Stimulated activated CD4-positive, alpha-beta T cell treated with anti-CD3 and anti-CD28 coated beads, TNF-alpha, amount 100 ng/mL, for 48 hours (primary cell): ENCODE data around the gene TMEM250.

Experiments used
- DNase-seq, 3 donors: peaks; one replicate each; pipeline ENCODE4 v3.0.0-alpha.2; 2020; ENCODE audit warnings: low read depth in 3 of 3

TMEM250 gene

DNA sequence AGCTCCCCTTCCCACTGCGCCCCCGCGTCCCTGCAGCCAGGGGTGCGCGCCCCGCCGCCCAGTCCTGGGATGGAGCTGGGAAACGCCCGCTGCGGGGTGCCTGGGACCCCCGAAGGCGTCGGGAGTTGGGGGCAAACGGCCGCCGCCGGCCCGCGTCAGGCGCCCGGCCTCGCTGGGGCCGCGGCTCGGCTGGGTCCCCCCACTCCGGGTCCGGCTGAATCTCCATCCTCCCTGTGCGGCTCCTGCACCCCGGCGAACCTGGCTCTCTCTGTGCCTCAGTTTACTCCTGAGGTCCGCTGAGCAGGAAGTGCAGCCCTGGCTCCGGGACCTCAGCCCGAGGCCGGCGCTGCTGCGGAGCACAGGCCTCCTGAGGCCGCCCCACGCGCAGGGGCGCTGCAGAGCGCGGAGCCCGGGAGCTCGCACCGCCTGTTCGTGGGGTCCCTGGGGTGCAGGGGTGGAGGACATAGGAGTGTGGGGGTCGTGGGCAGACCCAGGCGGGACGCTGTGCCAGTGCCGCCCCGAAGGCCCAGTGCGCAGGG is 13.9 kb upstream of the TMEM250 start:
- no peak for DNase-seq

DNA sequence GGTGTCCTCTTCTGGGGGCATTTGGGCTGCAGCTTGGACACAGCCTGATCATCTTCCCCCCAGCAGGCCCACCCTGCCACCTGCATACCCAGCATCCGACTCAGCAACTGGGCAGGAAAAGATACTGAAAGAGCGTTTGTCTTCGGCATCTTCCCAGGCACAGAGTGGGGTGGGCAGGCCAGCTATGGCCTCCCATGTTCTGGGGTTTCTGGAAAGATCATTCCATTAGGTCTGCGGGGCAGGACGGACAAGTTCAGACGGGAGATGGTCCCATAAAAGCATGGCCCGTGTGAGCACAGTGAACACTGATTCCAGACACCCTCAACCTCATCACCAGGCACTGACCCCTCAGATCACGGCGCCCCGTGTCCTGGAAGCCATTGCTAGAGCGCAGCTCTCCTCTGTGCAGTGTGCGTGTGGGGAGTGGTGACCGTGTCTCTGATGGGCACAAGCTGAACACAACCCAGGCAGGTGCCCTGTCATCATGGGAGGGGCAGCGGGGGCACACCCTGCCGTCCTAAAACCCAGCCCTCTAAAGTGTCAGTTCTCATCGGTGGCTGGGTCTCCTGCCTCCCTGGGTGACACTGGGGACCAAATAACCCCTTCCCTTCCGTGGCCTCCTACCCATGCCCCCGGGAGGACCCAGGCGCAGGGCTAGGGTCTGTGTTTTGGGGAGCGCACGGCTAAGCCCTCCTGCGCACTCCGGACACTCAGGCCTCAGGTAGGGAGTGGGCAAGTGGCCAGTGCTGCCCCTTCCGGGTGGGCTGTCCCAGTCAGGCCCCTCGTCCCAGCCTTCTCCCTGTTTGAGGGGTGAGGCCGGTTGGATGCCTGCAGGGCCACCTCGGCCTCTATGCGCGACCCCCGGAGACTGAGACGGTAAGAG is 13.2 kb upstream of the TMEM250 start:
- no peak for DNase-seq

DNA sequence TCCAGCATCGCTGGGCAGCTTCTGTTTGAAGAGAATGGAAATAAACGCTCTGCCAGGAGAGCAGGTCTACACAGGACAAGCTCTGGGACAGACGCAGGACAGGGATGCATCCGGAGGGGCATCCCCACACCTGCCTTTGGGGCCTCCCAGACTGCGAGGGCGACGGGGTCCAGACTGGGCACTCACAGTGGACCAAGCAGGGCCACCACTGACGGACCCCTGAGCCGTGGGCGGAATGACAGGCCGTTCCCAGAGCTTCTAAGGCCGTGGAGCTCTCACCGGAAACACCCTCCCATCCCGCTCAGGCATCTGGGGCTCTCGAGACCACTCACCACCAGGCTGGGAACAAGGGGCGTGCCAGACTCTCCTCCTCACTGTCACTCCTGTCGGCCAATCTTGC is 10.5 kb upstream of the TMEM250 start:
- no peak for DNase-seq

DNA sequence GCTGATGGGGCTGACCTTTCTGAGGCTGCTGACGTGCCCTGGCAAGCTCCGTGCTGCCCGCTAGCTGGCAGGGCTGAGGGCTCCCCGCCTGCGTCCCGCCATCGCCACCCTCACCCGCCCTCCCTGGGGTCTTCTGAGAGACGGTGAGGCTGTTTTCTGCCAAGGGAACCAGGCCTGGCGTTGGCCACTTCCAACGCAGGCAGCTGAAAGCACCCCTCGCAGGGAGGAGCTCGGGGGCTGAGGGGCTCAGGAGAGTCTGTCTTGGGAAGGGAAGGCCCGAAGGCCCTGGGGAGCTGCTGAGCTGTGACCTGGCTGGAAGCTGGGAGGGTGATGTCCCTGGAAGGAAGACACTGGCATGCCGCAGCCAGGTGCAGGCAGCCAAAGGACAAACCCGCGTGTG is 9.8 kb upstream of the TMEM250 start:
- DNase-seq = no peak

DNA sequence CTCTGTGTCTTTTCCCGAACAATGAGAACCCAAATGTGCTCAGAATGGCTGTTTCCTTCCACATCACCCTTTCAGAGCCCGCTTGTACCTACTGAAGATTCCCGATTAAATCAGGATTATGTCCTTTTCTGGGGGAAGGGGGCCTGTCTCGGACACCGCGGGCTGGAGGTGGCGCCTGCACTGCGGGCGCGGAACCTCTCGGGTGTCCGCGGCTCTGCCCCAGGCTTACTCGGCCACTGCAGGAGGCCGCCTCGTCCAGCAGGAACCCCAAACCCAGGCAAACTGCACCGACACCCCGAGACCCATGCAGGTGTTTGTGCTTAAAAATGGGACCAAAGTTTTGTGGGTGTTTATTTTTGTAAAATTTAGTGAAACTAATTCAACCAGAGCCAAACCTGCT is 8.6 kb upstream of the TMEM250 start:
- no peak for DNase-seq

DNA sequence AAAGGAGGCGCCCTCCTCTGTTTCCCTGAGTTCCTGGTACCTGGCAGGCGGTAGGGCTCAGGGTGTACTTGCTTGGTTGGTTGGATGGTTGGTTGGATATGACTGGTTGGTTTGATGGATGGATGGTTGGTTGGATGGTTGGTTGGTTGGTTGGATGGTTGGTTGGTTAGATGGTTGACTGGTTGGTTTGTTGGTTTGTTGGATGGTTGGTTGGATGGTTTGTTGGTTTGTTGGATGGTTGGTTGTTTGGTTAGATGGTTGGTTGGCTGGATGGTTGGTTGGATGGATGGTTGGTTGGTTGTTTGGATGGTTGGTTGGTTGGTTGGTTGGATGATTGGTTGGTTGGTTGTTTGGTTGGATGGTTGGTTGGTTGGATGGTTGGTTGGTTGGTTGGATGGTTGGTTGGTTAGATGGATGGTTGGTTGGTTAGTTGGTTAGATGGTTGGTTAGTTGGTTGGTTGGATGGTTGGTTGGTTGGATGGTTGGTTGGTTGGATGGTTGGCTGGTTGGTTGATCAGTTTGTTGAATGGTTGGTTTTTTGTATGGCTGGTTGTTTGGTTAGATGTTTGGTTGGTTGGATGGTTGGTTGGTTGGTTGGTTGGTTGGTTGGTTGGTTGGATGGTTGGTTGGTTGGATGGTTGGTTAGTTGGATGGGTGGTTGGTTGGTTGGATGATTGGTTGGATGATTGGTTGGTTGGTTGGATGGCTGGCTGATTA is 6.5 kb upstream of the TMEM250 start:
- no peak for DNase-seq

DNA sequence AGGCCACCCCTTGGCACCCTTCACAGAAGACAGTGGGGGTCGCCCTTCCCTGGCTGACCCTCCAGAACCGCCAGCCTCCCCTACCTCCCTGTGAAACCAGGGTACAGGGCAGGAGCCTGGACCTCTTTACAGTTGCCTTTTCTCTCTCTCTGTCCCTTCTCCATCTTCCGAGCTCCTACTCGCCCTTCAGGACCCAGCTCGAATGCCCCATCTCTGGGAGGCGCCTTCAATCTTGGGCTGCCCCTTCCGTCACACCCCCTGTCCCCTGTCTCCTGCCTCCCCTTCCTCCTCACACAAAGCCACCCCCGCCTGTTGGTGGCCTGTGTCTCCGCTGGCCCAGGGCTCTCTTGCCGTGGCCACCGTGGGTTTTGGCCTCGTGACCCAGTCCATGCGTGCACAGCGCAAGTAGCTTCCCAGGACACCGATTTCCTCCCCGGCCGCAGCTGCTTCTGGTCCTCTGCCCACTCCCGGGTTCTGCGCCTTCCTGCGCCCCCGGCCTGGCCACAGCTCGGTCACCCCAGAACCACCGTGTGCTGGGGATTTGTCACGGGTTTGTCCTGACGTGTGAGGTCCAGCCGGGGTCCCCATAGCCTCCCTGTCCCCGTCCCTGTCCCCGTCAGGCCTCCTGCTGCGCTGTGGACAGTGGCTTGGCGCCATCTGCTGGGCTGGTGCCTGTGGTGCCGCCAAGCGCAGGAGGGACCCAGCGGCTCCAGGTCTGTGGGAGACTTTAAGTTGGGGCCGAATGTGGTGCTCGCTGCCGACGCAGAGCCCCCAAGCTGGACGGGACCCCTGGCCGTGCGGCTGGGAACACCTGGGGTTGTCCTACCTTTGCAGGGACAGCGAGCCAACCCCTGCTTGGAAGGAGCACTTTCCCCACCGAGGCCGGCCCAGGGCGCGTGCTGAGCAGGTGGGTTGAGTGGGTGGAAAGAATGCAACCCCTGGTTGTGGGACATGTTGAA is 4.0 kb upstream of the TMEM250 start:
- DNase-seq = peak in 2 of 3 donors; percentile 55 to 68

DNA sequence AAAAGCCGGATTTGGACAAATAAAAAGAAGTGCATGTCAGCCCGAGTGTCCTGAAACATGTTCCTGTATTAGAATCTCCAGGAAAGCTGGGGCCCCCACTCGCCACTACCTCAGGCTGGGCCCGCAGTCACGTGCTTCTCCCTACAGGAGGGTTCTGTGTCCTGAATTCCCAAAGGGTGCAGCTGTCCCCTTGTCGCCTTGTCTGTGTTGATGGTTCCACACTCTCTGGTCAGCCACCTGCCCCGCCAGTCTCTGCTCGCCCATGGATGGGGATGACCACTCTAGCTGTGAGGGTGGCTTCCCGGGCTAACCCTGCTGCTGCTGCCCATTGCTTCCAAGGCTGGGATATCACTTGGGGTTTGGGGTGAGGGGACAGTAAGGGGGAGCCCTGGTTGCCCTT is 3.1 kb upstream of the TMEM250 start:
- no peak for DNase-seq

DNA sequence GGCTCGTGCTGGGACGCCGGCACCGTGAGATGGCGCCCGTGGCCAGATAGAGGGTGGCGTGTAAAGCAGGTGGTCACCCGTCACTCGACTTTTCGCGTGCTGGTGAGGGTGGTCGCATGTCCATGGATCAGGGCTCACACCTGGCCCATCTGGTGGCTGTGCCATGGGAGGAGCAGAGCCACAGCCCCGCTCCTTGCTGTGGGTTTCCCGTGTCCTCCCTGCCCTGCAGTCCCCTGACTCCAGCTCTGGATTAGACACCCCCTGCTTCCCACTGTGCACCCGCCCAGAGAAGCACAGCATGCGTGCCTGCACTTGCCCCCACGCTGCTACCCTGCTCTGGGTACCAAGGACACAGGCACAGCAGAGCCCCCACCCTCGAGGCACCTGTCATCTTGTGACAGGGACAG is 1.8 kb upstream of the TMEM250 start:
- DNase-seq = no peak

DNA sequence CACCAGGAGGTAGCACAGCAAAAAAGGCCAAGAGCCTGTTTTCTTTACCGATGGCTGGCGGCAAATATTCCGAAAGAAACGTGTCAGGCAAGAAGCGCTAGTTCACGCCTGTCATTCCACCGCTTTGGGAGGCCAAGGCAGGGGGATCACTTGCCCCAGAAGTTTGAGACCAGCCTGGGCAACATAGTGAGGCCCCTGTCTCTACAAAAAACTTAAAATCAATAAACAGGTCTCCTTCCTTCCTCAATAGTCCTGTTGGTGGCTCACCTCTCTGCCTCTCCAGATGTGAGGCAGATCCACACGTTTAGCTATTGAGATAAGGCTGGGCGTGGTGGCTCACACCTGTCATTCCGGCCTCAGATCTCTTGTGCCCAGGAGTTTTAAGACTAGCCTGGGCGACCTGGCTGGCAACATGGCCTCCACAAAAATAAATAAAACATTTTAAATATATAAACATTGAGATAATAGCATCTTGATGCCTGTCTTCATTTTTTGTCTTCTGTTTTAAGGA is 1.3 kb upstream of the TMEM250 start:
- no peak for DNase-seq

DNA sequence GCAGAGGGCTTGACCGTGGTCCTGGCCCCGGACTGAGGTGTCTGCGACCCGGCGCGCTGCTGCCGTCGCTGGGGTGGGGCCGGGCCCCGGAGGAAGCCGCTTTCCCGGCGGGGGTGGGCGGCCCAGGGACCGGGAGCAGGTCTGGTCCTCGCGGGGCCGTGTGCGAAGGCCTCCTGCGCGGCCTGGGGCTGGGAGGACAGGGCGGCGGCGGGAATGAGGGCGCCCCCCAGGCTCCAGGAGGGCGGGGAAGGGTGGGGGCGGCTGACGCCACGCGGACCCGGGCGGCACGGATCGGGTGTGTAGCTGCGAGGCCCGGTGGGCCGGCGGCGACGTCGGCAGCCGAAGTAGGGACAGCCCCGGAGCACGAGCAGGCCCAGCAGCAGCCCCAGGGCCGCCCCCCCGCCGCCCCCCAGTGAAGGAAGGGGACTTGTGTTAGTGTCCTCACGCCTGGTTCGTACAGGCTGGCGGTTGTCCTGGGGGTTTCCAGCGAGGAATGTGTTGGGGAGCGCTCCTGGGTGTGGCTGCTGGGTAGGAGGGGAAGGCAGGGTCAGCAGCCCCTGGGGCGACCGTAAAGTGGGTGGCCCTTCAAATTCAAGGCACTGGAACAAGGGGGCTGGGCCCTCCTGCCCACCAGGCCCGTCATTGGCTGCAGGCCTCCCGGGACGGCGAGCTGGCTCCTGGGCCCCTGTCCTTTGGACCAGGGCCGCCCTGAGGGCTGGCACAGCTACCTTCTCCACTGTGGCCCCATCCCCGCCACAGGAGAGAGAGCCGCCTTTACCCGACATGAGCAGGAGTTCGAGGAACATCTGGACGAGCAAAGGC is 597 bp upstream of the TMEM250 start:
- no peak for DNase-seq

DNA sequence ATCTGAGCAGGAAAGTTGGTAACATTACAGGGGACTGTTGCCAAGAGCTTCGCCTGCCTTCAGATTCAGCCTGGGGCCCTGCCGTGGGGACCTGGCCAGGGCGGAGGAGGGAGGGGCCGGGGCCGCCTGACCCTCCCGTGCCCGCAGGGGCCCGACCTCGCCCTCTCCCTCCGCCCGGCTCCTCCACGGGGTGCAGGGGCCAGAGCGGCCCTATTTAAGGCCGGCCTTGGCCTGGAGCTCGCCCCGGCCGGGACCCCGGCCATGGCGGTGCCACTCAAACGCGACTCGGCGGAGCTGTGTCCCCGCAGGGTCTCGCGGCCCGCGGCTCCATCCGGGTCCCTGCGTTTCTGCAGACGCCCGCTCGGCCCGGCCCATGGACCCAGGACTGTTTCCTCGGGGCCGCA is 757 bp downstream of the TMEM250 start:
- DNase-seq = no peak

DNA sequence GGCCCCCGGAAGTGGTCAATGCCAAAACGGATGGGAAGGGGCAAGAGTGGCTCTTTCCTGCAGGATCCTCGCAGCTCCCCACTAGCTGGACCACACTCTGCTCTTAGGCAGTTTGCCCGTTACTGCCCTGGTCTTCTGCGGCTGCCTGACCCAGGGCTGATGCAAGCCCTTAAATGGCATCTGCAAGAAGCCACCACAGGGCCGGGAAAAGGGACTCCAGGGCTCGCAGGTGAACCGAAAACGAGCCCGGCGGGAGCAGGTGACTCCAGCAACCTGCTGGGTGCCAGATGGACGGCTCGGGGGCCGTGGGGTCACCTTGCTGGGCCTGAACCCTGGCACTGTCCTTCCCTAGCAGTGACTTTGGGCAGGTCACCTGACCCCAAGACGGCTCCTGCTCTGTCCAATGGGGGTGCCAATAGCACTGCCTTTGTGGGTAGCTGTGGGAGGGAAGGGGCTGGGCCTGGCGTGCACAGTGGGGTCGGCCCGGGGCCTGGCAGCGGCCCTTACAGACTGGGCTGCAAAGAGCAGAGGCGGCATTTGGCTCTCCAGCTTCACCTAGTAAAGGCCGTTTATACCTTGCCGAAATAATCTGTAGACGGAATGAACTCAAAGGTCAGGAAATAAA is 1.3 kb downstream of the TMEM250 start:
- no peak for DNase-seq

DNA sequence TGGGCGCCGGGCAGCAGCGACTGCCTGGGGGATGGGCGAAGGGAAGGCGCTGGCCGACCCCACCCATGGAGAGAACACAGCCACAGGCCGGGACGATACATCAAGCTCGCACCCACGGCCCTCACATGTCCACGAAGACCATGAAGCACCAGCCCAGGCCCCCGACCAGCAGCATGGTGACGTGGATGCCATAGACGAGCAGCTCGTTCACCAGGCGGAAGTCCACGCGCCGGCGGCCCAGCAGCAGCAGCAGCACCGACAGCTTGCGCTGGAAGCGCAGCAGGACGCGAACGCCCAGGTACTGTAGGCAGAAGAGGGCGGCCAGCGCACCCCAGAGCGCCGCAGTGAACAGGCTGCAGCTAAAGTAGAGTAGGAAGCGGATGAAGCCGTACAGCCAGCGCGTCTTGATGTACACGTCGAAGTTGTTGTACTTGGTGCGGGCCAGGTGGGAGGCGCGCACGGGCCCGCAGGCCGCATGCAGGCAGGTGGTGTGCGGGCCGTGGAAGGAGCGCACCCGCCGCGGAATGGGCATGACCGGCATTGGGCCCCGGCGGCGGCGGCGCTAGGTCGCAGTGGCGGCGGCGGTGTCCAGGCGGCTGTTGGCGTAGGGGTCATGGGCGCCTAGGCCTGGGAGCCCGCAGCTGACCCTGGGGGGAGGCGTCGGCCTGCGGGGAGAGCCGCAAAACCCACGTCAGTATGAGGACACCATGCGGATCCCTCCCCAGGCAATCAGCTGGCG is 2.1 kb downstream of the TMEM250 start:
- DNase-seq = no peak

DNA sequence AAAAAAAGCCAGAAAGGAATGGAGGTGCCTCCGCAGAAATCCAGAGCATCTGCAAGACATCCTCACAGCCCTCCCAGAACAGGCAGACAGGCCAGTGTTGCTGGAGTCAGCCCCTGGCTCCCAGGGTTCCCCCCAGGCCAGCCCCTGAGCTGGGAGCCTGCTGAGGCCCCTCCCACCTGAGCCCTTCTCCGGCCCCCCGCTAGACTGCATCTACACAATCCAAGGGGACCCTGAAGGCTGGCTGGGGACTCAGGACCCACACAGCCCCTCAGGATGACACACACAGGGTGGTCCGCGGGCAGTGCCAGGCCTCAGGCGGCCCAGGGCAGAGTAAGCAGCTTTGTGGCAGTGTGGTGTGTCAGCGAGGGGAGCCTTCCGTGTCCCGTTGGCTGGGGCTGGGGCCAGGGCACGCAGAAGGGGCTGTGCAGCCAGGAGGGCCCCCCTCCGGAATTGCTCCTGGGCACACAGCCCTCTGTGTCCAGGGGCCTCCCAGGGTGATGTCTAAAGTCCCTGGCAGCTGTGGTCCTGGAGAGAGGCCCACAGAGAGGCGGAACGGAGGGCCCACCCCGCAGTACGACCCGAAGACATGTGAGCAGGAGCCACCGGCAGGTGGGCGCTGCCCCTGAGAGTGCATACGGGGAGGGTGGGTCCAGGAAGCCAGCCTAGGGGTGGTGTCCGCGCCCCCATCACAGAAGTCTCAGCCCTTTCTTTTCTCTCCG is 2.9 kb downstream of the TMEM250 start:
- DNase-seq = no peak

DNA sequence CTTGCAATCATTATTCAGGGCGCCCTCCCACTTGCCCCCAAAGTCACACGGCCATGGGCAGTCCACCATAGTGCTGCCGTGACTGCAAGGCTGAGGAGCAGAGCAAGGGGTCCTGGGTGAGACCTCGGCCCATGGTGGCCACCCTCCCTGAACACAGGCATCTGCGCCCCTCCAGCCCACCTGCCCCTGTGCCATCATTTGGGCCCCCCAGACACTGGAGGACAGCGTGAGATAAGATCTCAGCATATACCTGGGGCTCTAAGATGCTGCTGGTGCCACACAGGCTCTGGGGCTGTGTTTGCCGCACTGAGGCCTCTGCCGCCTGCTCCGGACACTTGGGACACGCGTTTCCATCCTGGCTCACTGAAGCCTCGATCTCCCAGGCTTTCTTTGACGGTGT is 3.5 kb downstream of the TMEM250 start:
- no peak for DNase-seq

DNA sequence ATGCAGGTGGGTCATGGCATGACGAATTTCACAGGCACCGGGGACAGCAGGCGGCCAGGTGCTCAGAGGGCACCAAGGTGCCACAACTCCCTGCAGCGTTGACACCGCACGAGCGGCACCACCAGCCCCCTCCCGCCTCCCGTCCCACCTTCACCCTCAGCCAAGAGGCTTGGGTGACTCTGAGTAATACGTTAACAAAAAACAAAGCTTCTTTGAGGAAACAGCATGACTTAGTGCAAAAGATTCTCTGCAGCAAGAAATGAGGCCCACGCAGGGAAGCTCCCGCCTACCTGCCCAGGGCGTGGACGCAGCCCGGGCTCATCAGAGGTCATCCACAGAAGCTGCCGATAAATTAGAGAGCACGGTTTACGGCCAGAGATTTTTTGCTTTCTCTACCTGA is 4.1 kb downstream of the TMEM250 start:
- no peak for DNase-seq

DNA sequence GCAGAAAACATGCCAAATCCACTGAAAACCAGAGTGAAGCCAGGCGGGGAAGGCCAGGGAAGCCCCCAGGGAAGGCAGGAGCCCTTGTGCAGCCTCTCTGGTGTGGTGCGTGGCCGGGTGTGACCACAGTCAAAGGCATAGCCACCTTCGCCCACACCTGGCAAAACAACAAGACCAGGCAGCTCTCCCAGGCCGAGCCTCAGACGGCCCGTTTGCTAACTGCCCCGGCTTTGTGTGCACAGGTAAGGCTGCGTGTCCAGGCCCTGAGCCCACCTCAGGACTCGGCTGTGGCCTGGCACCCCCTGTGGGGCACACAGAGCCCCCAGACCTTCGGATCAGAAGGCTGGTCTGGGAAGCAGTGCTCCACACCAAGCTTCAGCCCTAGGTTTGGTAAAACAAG is 6.1 kb downstream of the TMEM250 start:
- no peak for DNase-seq

DNA sequence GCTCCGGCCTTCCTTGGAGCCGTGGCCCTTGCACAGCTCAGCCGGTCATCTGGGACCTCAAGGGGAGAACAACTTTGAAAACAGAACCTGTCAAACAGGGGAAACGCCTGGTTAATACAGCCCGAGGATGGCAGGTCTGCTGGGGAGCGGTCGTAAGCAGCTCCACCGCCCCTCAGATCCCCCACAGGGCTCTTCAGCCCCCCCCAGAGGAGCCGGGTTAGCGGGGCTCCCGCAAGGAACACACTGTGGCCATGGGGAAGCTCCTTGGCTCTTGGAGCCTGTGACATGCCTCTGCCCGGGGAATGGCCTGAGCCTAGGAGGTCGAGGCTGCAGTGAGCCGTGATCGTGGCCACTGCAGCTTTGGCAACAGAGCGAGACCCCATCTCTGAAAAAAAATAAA is 6.8 kb downstream of the TMEM250 start:
- no peak for DNase-seq
